Heart left ventricle (tissue), 13 donors: ENCODE measurements around the gene RIN2.

Experiments
- POLR2A ChIP-seq, 2 donors: fragments of 450-650 bp; IDR thresholded peaks; one replicate each; pipeline ENCODE4 v1.6.1; 2017; ENCODE audit warnings: antibody characterized with exemption in 2 of 2, mild to moderate bottlenecking in 2 of 2, moderate library complexity in 2 of 2
- TF ChIP-seq, protein P1 (sequence below), 12 donors: fragments of 200-600 bp; sonication (generic) in 4 of 12; IDR thresholded peaks; one replicate each; pipeline versions ENCODE4 v1.5.0 to v1.8.0; 2018 to 2022; ENCODE audit warnings: antibody characterized with exemption in 12 of 12, mild to moderate bottlenecking in 5 of 12
- donor health status: ischemic (EF 13 %, LVEDD 7.1; RV severe dilation, severe dysfunction).
- donor health status: DM: no; HTN: yes; CAD: no.
- donor health status: DM: no; HTN: no; CAD: no.
- donor health status: ischemic (EF 25% LVEDD 6.9; RV normal size, moderate dysfunction).
- donor health status: ischemic (EF 25% LVEDD 5.7; RV mildly dilated, moderate dysfunction).
- donor health status: ischemic (EF 35%, LVEDD 5.7; RV mildly dilated, moderate dysfunction).
- donor health status: nonischemic (EF 11% LVEDD 7.7; RV severe dilation, severe dysfunction).
- donor health status: DM: yes; HTN: yes; CAD: no.
- donor health status: PGD.
- donor health status: ischemic (EF 29% LVEDD 5.4; RV normal size, mild dysfunction).
- donor health status: nonischemic (EF 23%, LVEDD 6.1; RV moderate dilation, normal function).

DNA sequence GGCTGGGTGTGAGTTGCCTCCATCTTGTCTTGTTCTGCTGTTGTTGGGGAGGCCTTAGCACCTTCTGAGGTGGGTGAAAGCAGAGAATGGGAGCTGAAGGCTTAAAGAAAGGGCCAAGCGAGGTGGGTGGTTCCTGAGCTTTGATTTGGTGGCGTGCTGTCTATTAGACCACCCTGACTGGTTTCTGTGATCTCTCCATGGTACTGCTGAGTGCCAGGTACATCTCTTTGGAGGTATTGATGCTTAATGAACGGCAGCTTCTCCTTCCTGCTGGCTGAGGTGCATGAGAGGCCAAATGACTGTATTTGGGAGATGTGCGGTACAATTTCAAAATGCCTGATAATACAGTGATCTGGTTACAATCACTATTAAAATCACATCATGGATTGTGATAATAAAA, 15.4 kb downstream of the RIN2 start:
- TF ChIP-seq, protein P1, sequence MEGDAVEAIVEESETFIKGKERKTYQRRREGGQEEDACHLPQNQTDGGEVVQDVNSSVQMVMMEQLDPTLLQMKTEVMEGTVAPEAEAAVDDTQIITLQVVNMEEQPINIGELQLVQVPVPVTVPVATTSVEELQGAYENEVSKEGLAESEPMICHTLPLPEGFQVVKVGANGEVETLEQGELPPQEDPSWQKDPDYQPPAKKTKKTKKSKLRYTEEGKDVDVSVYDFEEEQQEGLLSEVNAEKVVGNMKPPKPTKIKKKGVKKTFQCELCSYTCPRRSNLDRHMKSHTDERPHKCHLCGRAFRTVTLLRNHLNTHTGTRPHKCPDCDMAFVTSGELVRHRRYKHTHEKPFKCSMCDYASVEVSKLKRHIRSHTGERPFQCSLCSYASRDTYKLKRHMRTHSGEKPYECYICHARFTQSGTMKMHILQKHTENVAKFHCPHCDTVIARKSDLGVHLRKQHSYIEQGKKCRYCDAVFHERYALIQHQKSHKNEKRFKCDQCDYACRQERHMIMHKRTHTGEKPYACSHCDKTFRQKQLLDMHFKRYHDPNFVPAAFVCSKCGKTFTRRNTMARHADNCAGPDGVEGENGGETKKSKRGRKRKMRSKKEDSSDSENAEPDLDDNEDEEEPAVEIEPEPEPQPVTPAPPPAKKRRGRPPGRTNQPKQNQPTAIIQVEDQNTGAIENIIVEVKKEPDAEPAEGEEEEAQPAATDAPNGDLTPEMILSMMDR (IDR thresholded peaks at IDR 0.05): no peak
- TF ChIP-seq POLR2A (IDR thresholded peaks at IDR 0.05): no peak
